ENCODE results near the gene TAF5.
"Not testable (repeated sequence)": the region's sequence is repeated elsewhere in the genome, so short reads cannot be mapped to it uniquely, and the experiment has no call there.

TAF5 gene

DNA sequence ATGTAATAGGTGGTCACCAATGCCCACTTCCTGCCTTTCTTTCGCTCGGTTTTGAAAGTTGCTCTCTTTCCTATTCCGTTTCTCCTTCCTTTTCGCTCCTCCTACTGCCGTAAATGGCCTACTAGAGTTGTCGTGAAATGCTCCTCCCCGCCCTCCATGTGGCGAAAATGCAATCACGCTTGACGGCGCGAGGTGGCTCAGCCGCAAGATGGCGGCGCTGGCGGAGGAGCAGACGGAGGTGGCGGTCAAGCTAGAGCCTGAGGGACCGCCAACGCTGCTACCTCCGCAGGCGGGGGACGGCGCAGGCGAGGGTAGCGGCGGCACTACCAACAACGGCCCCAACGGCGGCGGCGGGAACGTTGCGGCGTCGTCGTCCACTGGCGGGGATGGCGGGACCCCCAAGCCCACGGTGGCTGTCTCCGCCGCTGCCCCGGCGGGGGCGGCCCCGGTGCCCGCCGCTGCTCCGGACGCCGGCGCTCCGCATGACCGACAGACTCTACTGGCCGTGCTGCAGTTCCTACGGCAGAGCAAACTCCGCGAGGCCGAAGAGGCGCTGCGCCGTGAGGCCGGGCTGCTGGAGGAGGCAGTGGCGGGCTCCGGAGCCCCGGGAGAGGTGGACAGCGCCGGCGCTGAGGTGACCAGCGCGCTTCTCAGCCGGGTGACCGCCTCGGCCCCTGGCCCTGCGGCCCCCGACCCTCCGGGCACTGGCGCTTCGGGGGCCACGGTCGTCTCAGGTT, at the start of gene TAF5:
TSS of gene TAF5 (plus strand) at position 195 of the 737 bp plus-strand sequence. CDS start at position 209, 14 bp downstream.
- DNase-seq (ENCODE audit: low spot score), result peak; percentile 98

GRCh38 chr10:103327906-103328305, 39.9 kb upstream of the TAF5 start:
- DNase-seq (ENCODE audit: low spot score), result no peak

- DNase-seq (ENCODE audit: low spot score), result peak; percentile 48
Measured at GRCh38 chr10:103333934-103334520, 33.7 kb upstream of the TAF5 start.

DNA sequence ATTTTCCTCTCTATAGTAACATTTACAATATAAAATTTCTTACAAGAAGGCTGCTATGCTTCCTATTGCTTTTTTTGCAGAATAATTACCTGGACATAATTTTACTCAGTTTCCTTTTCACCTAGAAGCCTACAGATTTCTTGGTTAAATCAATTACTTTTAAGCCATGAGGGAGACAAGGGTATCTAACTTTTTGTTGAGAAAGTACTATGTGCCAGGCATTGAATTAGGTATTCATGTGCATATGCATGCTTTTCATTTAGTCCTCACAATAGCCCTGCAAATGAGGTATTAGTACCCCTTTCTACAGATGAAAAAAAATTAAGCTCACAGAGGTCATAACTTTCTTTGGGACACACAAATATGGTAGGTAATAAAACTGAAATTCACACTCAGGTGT, 33.2 kb upstream of the TAF5 start:
- DNase-seq (ENCODE audit: low spot score), result no peak

GRCh38 chr10:103336370-103336769, 31.4 kb upstream of the TAF5 start:
- no peak for DNase-seq (ENCODE audit: low spot score)

- no peak for DNase-seq (ENCODE audit: low spot score)
Measured at GRCh38 chr10:103350175-103350516, 17.6 kb upstream of the TAF5 start.

DNA sequence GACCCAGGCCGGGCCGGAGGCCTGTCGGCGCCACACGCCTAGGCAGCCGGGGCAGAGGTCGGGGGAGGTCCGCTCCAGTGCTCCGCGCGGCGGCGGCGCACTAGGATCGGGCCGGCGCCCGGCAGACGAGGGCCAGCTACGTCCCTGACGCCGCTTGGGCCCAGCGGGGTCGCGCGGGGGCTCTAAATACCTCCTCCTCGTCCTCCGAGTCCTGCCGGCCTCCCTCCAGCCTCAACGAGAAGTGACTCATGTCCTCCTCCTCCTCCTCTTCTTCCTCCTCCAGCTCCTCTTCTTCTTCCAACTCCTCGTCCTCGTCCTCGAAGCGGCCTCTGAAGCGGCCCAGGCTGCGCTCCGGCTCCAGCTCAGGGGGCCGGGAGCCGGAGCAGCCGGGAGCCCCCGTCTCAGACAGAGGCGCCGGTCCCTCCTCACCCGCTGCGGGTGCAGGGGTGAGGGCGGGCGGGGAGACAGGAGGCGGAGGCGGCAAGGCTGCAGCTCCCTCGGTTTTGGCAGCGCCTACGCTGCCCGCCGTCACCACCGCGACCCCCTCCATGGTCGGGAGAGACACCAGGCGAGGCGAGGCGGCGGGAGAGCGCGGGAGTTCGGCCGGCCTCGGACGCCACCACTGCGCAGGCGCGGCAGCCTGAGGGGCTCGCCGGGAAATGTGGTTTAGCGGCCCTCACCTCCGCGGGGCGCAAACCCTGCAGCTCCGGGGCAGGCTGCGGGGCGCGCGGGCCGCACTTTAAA, 17.1 kb upstream of the TAF5 start, which contains the start of gene PCGF6:
TSS of gene PCGF6 (minus strand) at position 624 of the 744 bp plus-strand sequence. CDS start at position 550, 74 bp downstream.
- peak; percentile 86 for DNase-seq (ENCODE audit: low spot score)

GRCh38 chr10:103353281-103353680, 14.5 kb upstream of the TAF5 start:
- DNase-seq (ENCODE audit: low spot score), result peak; percentile 58

GRCh38 chr10:103354567-103354966, 13.2 kb upstream of the TAF5 start:
- DNase-seq (ENCODE audit: low spot score), result not testable (repeated sequence)

DNA sequence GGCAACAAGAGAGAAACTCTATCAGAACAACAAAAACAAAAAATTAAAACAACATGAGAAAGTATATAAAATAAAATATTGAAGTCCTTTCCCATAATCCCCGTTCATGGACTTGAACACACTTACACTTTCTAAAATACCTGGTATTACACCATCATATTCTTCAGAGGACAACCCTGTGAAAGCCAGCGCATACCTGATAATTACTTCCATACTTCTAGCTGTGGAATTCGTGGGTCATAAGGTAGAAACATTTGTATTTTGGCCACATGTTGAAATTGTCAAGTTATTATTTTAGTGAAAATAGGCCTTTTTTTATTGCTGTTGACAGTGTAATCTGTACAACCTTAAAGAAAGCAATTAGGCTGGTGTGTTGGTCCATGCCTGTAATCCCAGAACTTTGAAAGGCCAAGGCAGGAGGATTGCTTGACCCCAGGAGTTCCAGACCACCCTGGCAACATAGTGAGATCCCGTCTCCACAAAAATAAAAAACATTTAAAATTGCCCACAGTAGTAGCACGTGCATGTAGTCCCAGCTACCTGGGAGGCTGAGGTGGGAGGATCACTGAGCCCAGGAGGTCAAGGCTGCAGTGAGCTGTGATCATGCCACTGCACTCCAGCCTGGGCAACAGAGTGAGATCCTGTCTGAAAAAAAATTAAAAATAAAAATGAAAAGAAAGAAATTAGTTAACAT, 11.7 kb upstream of the TAF5 start:
- no peak for DNase-seq (ENCODE audit: low spot score)

DNA sequence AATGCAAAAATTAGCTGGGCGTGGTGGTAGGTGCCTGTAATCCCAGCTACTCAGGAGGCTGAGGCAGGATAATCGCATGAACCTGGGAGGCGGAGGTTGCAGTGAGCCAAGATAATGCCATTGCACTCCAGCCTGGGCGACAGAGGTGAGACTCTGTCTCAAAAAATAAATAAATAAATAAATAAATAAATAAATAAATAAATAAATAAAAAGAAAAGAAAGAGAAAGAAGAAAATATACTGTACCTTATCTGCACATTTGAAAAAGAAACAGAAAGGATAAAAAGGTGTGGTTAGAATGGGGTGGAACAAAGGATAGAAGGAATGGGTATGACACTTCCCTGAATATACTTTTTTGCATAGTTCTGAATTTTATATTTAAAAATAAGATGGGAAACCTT, 8.3 kb upstream of the TAF5 start:
- DNase-seq (ENCODE audit: low spot score), result not testable (repeated sequence)

GRCh38 chr10:103360791-103361190, 7.0 kb upstream of the TAF5 start:
- DNase-seq (ENCODE audit: low spot score), result peak; percentile 96

- no peak for DNase-seq (ENCODE audit: low spot score)
Measured at GRCh38 chr10:103367379-103367781, 396 bp upstream of the TAF5 start.

DNA sequence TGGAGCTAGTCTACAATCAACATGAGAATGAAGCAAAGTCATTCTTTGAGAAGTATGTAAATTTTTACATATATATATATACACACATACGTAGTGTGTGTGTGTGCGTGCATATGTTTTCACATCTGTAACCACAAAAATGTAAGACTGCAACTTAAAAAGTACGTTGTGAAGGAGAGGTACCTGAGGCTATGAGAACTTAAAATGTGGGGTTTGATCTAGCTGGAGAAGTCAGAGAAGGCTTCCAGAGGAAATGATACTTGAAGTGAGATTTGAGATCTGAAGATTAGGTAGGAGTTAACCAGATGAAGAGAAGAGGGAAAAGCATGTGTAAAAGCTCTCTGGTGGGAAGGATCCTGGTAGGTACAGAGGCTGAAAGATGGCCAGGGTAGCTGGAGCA, 5.8 kb downstream of the TAF5 start:
- no peak for DNase-seq (ENCODE audit: low spot score)

DNA sequence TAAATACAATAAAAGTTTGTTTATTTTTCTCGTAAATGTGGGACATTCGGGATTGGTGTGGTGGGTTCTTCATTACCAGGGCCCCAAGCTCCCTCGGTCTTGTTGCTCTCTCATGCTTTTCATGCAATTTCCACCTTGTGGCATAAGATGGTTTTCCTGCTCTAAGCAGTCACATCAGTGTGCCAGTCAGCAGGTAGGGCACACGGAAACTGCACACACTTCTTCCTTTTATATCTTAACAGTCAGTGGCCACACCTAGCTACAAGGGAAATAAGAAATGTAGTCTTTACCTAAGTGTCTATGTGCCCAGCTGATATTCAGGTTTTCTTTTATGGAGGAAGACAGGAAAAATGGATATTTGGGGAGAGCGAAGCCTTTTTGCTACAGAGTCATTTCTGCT, 6.5 kb downstream of the TAF5 start:
- no peak for DNase-seq (ENCODE audit: low spot score)

DNA sequence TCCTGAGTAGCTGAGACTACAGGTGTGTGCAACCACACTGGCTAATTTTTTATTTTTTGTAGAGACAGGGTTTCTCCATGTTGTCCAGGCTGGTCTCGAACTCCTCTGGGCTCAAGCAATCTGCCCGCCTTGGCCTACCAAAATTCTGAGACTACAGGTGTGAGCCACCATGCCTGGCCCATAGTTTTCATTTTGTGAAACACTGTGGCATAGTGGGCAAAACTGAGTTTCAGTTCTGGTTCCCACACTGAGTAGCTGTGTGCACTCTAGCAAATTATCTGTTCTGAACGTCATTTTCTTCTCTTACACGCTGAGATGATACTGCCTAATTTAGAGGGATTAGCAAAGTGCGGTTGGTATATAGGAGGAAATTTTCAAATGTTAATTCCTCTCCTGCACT, 15.0 kb downstream of the TAF5 start:
- no peak for DNase-seq (ENCODE audit: low spot score)

- DNase-seq (ENCODE audit: low spot score), result peak; percentile 58
Measured at GRCh38 chr10:103394180-103394579, 26.4 kb downstream of the TAF5 start.

DNA sequence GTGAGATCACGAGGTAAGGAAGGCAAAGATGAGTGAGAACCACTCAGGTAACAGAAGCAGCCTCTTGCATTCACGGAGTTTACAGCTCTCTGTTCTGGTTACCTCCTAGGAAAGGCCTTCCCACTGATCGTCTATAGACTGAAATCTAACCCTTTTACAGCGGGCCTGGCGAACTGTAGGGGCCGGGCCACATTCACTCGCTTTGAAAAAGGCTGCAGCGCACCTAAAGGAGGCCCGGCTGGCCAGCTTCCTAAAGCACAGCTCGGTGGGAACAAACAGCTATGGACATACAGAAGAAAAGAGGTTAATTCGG, 27.9 kb downstream of the TAF5 start:
- DNase-seq (ENCODE audit: low spot score), result peak; percentile 56

GRCh38 chr10:103396067-103396788, 28.5 kb downstream of the TAF5 start, which contains the start of the genes ATP5MK and PDCD11:
Gene ATP5MK (minus strand): TSS chr10:103396475. CDS start chr10:103392457, 4,018 bp downstream.
Gene PDCD11 (plus strand): TSS chr10:103396626. CDS start chr10:103398427, 1,801 bp downstream.
- peak; percentile 99 for DNase-seq (ENCODE audit: low spot score)

GRCh38 chr10:103396789-103397087, 29.0 kb downstream of the TAF5 start:
- no peak for DNase-seq (ENCODE audit: low spot score)

DNA sequence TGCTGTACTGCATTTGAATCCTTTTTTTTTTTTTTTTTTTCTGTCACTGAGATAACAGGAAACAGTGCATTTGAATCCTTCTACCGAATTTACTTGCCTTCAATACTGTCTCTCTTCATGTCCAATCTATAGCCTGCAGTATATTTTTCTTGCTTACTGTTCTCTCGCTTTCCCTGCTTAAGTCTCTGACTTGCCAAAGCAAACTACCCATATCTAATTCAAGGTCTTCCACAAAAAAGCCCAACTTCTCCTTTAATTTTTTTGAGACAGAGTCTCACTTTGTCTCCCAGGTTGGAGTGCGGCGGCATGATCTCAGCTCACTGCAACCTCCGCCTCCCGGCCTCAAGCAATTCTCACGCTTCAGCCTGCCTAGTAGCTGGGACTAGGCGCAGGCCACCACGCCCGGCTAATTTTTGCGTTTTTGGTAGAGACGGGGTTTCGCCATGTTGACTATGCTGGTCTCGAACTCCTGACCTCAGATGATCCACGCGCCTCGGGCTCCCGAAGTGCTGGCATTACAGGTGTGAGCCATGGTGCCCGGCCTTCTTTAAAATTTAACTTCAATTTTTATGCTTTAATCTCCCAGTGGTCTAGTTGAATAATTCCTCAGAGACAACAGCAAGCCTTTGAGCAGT, 29.5 kb downstream of the TAF5 start:
- peak; percentile 28 for DNase-seq (ENCODE audit: low spot score)

Measured in RKO (cell line).